ENCODE measurements around the gene CTBP2. TPM values are rescaled to one million over a fixed set of nuclear protein-coding genes. Genes with fewer than 3 reads are reported as not detected.

CTBP2 gene
- total RNA-seq, 4 donors from 2014 or later, result 92.4 to 136 (median 125) TPM

GRCh38 chr10:124955868-124956267 lies 204.5 kb downstream of the CTBP2 start:
- no peak for TF ChIP-seq POLR2A (IDR thresholded peaks at IDR 0.05)
- no peak for TF ChIP-seq CTCF (IDR thresholded peaks at IDR 0.05)
- intact Hi-C loops (cut with DNase I), result no loop called here
- no peak overlapping the region for H3K27ac ChIP-seq
- DNase-seq, result no peak
- H3K4me1 ChIP-seq, result peaks cover 8 to 10% of the 10 kb centered on the region in 2 donors
- H3K4me3 ChIP-seq (replicated peaks in 1 of 3), result no peak overlapping the region
- WGBS, 2 donors, result 75 to 80% methylated on average over 10 of the region's 10 CpGs
- no peaks in the 10 kb centered on the region for H3K36me3 ChIP-seq
- H3K27me3 ChIP-seq, result no peaks in the 10 kb centered on the region
- H3K9me3 ChIP-seq, result no peaks in the 10 kb centered on the region

DNA sequence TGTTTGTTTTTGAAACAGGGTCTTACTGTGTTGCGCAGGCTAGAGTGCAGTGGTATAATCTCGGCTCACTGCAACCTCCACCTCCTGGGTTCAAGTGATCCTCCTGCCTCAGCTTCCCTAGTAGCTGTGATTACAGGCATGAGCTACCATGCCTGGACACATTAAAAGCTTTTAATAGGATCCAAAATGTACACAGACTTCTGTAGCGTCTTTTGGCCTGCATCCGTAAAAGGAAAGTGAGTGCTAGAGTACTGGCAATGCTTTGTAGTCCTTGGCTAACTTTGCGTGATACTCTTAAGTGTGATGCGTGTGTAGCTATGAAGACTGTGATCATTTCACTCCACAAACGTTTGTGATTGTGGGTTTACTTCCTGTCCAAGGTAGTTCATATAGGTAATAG lies 205.1 kb downstream of the CTBP2 start:
- WGBS, 2 donors, result 53 to 56% methylated on average over 7 of the region's 7 CpGs
- Histone ChIP-seq H3K9me3 (no peaks in the 10 kb centered on the region), H3K4me1 (peaks cover 8 to 10% of the 10 kb centered on the region in 2 donors), H3K27ac (no peak overlapping the region), H3K36me3 (no peaks in the 10 kb centered on the region), H3K4me3 (replicated peaks in 1 of 3) (no peak overlapping the region), H3K27me3 (no peaks in the 10 kb centered on the region)
- DNase-seq, result no peak
- intact Hi-C loops (cut with DNase I), result no loop called here
- TF ChIP-seq POLR2A (IDR thresholded peaks at IDR 0.05), result no peak
- TF ChIP-seq CTCF (IDR thresholded peaks at IDR 0.05), result no peak

DNA sequence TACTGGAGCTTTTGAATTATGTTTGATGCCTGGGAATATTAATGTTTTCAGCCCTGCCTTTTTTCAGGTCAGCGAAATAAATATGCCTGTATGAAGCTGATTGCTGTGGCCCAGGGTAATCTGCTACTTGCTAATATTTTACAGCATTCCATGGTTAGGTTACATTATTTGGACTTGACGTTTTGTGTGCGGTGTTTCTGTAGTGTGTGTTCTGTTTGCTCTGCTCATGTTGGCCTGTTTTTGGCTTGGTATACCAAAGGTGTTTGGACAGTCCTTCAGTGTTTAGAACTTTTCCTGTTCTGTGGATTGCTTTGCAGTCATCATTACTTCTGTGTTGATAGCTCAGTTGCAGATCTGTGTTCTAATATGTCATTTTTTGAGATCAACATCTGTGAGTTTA lies 206.9 kb downstream of the CTBP2 start:
- no peak for DNase-seq
- H3K4me1 ChIP-seq, result peaks cover 8 to 10% of the 10 kb centered on the region in 2 donors
- no peak overlapping the region for H3K4me3 ChIP-seq (replicated peaks in 1 of 3)
- TF ChIP-seq POLR2A (IDR thresholded peaks at IDR 0.05), result no peak
- no peak for TF ChIP-seq CTCF (IDR thresholded peaks at IDR 0.05)
- H3K27me3 ChIP-seq, result no peaks in the 10 kb centered on the region
- intact Hi-C loops (cut with DNase I), result no loop called here
- 85 to 95% methylated on average over 3 of the region's 3 CpGs for WGBS, 2 donors
- no peak overlapping the region for H3K27ac ChIP-seq
- H3K9me3 ChIP-seq, result no peaks in the 10 kb centered on the region
- H3K36me3 ChIP-seq, result no peaks in the 10 kb centered on the region

- intact Hi-C loops (cut with DNase I), result no loop called here
- DNase-seq, result no peak
- Histone ChIP-seq H3K36me3 (no peaks in the 10 kb centered on the region), H3K9me3 (no peaks in the 10 kb centered on the region), H3K27me3 (no peaks in the 10 kb centered on the region), H3K4me3 (replicated peaks in 1 of 3) (no peak overlapping the region), H3K4me1 (peaks cover 10 to 12% of the 10 kb centered on the region in 2 donors), H3K27ac (no peak overlapping the region)
- 92 to 95% methylated on average over 6 of the region's 6 CpGs for WGBS, 2 donors
- TF ChIP-seq CTCF (IDR thresholded peaks at IDR 0.05), result no peak
- no peak for TF ChIP-seq POLR2A (IDR thresholded peaks at IDR 0.05)
Measured at GRCh38 chr10:124952123-124952522, 208.2 kb downstream of the CTBP2 start.

GRCh38 chr10:124949543-124949942 lies 210.8 kb downstream of the CTBP2 start:
- 98 to 100% methylated on average over 5 of the region's 5 CpGs for WGBS, 2 donors
- Histone ChIP-seq H3K27ac (no peak overlapping the region), H3K4me1 (peaks cover 11 to 13% of the 10 kb centered on the region in 2 donors), H3K9me3 (no peaks in the 10 kb centered on the region), H3K4me3 (replicated peaks in 1 of 3) (no peak overlapping the region), H3K36me3 (no peaks in the 10 kb centered on the region), H3K27me3 (no peaks in the 10 kb centered on the region)
- intact Hi-C loops (cut with DNase I), result no loop called here
- no peak for DNase-seq
- TF ChIP-seq POLR2A (IDR thresholded peaks at IDR 0.05) (no peak), CTCF (IDR thresholded peaks at IDR 0.05) (no peak)

Data from thyroid gland (tissue), 4 donors.